DOHH2 (cell line): ENCODE data around the gene CCP110.

Source experiments
- EZH2phosphoT487 ChIP-seq: fragments of 200-600 bp; sonication (generic); IDR thresholded peaks from 2 replicates; pipeline ENCODE4 v1.6.1; 2017; ENCODE audit warnings: borderline replicate concordance, mild to moderate bottlenecking, antibody characterized with exemption, low read length, moderate library complexity, mixed read lengths
- TF ChIP-seq, protein P1 (sequence below): fragments of 200-600 bp; sonication (generic); IDR thresholded peaks from one replicate; pipeline ENCODE4 v1.5.1; 2014; ENCODE audit warnings: antibody characterized with exemption, mild to moderate bottlenecking, low read depth, low read length; ENCODE audit not compliant: poor library complexity, severe bottlenecking

DNA sequence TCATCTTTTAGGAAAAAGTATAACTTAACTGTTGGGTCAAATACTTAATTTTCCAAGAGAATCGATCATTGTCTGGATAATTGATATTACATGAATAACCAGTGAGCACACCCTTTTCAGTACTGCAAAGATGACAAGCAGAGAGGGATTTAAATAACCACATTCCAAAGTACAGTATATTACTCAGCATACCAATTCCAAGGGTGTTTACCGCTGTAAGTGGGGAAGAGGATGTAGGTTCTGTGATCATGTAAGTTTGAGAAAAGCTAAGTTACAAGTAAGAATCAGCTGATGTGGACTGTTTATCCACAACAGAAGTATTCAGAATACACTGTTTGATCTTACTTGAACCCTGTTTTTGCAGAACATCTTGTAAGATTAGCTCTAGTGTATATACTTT lies 8.0 kb upstream of the CCP110 start:
- TF ChIP-seq, protein P1, sequence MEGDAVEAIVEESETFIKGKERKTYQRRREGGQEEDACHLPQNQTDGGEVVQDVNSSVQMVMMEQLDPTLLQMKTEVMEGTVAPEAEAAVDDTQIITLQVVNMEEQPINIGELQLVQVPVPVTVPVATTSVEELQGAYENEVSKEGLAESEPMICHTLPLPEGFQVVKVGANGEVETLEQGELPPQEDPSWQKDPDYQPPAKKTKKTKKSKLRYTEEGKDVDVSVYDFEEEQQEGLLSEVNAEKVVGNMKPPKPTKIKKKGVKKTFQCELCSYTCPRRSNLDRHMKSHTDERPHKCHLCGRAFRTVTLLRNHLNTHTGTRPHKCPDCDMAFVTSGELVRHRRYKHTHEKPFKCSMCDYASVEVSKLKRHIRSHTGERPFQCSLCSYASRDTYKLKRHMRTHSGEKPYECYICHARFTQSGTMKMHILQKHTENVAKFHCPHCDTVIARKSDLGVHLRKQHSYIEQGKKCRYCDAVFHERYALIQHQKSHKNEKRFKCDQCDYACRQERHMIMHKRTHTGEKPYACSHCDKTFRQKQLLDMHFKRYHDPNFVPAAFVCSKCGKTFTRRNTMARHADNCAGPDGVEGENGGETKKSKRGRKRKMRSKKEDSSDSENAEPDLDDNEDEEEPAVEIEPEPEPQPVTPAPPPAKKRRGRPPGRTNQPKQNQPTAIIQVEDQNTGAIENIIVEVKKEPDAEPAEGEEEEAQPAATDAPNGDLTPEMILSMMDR, result no peak
- TF ChIP-seq EZH2phosphoT487, result no peak
